ENCODE data around the gene PRSS8.

PRSS8 gene

GRCh38 chr16:31082368-31083045 is 53.0 kb downstream of the PRSS8 start:
- peaks cover 36 to 99% (median 91%) of the 10 kb centered on the region in 3 donors for H3K36me3 ChIP-seq
- H3K9me3 ChIP-seq: no peaks in the 10 kb centered on the region
- no peak for DNase-seq
- intact Hi-C loops (cut with DNase I; ENCODE audit: low total_unique reads): no loop called here
- H3K27me3 ChIP-seq: no peaks in the 10 kb centered on the region
- H3K4me3 ChIP-seq: no peak overlapping the region
- H3K4me1 ChIP-seq: peaks cover 0 to 12% (median 7%) of the 10 kb centered on the region in 4 donors
- H3K27ac ChIP-seq: no peak overlapping the region
- no peak for TF ChIP-seq CTCF (IDR thresholded peaks at IDR 0.05)
